Glomerular visceral epithelial cell (primary cell): Measurements from ENCODE around the gene ZNF609.
A peak's percentile ranks its signal among the peaks of the same experiment; 100 is the strongest.

Source experiments
- DNase-seq: peaks from one replicate; pipeline ENCODE4 v3.0.0-alpha.2; 2016; ENCODE audit errors: extremely low spot score

The ZNF609 gene

DNA sequence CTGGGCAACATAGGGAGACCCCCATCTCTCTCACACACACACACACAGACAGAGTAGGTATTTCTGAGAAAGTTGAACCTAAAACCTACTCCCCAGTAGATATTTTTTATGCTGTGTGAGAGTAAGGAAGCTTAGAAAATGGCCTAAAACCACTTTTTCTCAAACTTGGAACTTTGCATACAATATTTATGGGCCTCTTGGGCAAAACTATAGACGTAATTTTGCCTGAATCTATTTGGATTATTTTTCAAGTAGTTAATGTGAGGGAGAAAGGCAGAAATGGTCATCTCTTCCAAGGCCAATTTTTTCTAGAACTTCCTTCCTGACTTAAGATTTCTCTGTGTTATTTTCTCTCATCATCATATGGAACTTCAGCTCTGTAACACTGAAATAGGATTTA lies 81.7 kb downstream of the ZNF609 start:
- DNase-seq, result no peak

DNA sequence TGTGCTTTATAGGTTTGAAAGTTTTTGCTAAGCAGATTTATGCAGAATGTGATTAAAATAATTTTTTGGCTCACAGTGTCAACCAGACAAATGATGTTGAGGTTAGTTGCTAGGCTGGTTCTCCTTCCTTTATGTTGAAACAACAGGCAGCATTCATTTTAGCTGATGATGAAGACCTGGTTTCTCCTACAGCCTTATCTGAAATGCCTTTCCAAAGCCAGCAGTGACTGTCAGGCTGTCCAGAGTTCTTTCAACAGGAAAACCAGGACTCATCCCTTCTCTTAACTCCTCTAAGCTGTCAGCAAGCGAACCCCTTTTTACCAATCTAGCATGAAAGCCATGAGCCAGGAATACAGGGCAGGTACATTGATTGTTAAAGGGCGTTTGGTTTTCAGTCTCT lies 84.1 kb downstream of the ZNF609 start:
- DNase-seq, result no peak

DNA sequence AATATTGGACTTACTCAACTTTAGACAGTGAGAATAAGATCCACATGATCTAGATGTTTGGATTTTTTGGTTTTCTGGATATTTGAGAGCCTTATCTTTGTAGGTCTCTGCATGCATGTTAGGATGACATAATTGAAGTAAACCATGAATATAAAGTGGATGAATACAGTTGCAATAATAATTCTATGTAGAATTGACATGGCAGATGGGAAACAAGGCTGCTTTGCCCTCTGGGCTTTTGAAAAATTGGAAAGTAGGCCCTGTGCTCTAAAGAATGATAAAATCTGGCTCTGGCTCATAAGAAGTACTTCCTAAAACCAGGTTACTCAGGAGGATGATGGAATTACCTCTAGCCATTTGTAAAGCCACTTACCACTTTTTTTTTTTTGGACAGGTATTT lies 86.9 kb downstream of the ZNF609 start:
- no peak for DNase-seq

DNA sequence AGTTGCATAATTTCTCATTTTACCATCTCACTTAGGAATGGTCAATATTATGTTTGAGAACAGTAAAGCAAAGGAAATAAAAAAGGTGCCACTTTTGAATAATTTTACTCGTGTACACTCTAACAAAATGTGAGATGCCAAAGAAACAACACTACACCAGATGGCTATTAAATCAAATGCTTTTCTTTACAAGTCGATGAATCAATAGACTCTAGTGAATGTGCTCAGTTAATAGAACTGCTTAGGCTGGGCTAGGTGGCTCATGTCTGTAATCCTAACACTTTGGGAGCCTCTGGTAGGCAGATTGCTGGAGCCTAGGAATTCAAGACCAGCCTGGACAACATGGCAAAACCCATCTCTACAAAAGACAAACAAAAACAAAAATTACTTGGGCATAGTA lies 87.9 kb downstream of the ZNF609 start:
- DNase-seq, result no peak

DNA sequence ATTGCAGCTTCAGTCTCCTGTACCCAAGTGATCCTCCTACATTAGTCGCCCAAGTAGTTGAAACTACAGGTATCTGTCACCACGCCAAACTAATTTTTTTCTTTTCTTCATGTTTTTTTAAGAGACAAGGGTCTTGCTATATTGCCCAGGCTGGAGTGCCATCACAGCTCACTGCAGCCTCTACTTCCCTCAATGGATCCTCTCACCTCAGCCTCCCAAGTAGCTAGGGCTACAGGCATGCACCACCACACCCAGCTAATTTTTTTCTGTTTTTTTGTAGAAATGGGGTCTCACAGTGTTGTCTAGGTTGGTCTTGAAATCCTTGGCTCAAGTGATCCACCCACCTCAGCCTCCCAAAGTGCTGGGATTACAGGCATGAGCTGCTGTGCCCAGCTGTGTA lies 89.5 kb downstream of the ZNF609 start:
- DNase-seq, result no peak

DNA sequence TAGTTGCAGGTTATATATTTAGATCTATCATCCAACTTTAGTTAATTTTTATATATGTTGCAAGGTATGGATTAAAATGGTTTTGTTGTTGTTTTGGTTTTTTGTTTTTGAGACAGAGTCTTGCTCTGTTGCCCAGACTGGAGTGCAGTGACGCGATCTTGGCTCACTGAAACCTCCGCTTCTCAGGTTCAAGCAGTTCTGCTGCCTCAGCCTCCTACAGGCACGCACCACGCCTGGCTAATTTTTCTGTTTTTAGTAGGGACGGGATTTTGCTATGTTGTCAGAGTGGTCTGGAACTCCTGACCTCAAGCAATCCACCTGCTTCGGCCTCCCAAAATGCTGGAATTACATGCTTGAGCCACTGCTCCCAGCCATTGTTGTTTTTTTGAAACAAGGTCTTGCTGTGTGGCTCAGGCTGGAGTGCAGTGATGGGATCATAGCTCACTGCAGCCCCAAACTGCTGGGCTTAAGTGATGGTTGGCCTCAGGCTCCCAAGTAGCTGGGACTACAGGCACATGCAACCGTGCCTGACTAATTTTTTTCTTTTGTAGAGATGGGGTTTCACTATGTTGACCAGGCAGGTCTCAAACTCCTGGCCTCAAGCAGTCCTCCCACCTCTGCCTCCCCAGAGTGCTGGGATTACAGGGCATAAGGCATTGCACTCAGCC lies 92.0 kb downstream of the ZNF609 start:
- DNase-seq, result no peak

DNA sequence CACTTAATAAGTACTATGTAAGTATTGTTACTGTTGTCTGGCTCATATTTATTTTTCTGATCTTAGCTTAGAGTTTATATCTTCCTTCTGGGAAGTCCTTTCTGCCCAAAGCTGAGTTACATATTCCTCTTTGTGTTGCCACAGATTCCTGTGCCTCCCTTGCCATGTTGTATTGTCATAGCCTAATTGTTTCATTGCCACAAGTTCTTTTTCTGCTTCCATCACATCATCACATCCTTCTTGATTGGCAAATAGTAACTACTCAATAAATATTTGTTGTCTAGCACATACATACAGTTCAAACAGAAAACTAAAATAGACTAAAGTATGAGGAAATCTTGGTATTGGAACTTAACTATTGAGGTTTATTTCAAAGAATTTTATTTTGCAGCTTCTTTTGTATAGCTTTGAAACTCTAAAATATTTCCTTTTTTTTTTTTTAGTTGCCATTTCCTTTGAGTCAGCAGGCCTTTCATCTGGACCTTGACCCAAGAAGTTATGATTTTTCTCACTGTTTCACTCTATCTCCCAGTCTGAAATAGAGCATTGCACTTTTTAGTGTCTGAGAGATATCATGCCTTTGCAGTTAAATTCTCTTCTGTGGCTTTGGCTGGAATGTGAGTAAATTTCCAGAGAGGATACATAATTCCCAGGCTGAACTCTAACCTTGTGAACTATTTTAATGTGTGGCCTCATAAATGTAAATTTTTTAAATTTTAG lies 98.2 kb downstream of the ZNF609 start:
- DNase-seq, result no peak

DNA sequence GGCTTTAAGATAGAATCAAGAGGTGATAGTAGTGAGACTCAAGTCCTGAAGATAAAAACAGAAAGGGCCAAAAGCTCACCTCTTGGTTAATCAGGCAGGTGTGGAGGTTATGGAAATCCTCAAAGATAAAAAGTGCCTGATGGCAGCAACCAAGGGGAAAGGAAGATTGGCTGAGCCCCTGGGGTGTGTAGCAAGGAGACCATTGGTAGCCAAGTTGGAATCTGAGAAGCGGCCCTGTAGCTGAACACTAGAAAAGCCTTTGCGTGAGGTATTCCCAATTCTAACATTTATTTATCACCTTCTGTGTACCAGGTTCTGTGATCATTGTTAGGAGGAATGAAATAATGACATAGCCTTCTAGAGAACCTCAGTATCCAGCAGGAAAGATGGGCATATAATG lies 98.9 kb downstream of the ZNF609 start:
- no peak for DNase-seq

DNA sequence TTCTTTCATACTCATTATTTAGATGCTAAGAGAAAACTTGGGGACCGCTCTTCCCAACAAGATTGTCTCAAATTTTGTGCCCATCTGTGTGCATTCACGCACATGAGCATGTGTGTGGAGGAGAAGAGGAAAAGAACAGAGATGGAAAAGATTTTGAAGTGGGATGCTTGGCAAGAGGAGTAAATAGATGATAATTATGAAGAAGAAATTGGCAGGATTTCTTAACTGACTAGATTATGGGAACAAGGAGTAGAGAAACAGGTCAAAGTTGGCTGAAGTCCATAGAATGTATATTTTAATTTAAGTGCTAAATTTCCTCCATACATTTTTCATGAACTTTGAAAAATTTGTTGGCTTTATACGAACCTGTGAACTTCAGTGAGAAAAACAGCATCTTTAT lies 100.1 kb downstream of the ZNF609 start:
- no peak for DNase-seq

DNA sequence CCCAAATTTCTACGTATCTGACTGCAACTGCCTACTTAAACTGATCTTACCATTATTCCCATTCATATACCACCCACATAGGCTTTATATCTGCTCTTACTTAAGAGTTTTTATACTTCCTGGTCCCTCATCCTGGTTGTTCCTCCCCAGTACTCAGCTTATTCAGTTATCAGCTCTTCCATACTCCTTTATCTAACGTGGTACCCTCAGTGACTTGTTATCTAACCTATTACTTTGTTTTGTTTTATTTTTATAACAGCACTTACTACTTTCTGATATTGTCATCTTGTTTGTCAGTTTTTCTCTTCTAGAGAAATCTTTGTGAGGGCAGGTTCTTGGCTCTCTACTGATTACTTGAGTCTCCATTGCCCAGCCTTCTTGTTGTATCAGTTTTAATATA lies 100.6 kb downstream of the ZNF609 start:
- no peak for DNase-seq

DNA sequence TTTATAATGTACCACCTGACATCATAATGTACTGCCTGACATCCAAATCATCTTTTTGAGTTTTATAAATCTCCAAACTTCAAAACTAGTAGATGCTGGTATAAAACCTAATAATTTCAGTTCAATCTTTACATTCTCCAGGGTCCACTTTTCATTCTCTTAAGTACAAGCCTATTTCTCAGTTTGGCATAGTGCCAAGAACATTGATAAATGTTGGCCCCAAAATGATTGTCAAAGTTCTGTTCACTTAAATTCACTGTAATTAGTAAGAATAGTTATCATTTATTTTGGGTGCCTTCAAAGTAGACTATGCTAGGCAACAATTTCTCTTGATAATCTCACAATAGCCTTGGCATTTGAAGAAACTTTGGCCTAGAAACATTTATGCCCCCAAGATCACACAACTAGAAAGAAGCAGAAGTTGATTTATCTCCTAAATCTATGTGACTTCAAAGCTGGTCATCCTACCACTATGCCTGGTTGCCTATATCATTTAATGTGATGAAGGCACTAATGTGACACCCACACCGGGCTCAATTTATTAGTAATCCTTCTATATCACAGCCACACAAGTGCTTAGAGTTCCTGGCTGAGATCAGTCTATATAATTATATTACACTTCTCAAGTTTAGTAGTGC lies 101.7 kb downstream of the ZNF609 start:
- no peak for DNase-seq

DNA sequence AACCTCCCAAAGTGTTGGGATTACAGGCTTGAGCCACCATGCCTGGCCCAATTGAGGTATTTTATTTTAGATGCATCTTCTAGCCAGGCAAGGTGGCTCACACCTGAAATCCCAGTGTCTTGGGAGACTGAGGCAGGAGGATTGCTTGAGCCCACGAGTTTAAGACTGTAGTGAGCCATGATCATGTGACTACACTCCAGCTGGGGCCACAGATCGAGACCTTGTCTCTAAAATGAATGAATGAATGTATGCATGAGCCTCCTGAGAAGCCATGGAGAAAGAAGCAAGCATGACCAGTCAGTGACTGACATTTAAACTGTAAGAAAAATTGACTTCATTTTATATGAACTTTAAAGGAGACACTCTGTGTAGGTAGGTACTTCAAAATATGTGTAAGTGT lies 105.7 kb downstream of the ZNF609 start:
- DNase-seq, result no peak

DNA sequence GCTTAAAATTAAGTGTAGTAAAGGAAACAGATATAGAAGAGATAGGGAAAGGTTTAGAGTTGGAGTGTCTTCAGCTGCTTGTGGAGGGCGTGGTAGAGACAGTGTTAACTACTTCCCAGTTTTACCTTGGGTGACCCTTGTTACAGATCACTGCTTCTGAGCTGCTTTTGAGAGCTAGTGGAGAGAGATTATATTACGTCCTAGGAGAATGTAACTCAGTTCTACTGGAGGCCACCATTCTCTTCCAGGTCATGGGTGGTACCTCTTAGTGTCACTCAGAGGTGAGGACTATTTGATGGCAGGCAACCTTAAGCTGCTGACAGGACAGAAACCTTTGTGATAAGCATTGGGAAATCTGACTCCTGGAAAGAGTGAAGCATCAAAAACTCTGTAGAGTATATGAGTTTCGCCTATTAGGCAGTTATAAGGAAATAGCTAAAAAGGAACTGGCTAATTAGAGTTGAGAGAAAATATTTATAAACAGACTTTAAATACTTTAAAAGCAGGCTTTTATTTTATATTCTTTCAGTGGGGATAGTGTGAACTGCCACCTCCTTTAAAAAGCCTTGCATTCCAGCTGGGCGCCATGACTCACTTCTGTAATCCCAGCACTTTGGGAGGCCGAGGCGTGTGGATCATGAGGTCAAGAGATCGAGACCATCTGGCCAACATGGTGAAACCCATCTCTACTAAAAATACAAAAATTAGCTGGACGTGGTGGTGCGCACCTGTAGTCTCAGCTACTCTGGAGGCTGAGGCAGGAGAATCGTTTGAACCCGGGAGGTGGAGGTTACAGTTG lies 106.5 kb downstream of the ZNF609 start:
- peak; percentile 23 for DNase-seq

DNA sequence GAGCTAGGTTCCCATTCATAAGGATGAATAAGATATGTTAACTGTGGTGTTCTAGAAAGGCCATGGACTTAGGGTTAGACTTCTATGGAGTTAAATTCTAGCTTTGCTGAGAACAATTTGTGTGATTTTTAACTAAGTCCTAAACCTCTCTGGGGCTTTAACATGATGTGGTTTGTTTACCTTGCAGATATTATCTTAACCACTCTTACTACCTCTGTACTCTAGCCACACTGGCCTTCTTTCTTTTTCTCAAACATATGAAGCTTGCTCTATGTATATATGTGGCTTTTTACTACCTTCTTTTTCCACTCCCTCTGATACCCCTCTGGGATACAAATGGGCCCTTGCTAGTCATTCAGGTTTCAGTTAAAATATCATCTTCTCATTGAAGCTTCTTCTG lies 108.4 kb downstream of the ZNF609 start:
- no peak for DNase-seq

DNA sequence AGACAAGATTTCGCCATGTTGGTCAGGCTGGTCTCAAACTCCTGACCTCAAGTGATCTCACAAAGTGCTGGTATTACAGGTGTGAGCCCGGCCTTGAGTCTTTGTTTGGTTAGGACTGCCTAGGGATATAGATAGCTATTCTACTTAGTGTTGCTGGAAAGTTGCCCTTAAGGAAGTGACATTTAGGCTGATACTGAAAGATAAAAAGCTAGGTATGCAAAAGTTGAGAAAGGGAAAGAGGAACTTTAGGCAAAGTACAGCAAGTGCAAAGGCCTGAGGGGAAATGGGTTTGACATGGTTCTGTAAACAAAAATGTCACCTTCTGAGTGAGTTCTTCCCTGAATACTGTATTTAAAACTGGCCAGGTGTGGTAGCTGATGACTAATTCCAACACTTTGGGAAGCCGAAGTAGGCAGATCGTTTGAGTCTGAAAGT lies 111.5 kb downstream of the ZNF609 start:
- no peak for DNase-seq

DNA sequence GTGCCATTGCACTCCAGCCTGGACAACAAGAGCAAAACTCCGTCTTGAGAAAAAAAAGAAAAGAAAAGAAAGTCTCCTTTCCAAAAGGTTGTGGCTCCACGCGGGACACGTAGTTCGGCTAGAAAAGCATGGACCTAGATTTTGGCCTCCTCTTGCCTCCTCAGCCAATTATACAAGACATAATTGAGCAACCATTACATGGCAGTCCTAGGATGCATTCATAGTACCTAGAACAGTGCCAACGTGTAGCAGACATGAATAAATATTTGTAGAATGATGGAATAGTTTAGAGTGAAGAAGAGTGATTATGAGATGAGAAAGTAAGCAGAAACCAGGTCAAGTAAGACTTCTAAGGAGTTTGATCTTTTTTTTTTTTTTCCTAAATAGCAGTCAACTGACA lies 112.5 kb downstream of the ZNF609 start:
- no peak for DNase-seq

DNA sequence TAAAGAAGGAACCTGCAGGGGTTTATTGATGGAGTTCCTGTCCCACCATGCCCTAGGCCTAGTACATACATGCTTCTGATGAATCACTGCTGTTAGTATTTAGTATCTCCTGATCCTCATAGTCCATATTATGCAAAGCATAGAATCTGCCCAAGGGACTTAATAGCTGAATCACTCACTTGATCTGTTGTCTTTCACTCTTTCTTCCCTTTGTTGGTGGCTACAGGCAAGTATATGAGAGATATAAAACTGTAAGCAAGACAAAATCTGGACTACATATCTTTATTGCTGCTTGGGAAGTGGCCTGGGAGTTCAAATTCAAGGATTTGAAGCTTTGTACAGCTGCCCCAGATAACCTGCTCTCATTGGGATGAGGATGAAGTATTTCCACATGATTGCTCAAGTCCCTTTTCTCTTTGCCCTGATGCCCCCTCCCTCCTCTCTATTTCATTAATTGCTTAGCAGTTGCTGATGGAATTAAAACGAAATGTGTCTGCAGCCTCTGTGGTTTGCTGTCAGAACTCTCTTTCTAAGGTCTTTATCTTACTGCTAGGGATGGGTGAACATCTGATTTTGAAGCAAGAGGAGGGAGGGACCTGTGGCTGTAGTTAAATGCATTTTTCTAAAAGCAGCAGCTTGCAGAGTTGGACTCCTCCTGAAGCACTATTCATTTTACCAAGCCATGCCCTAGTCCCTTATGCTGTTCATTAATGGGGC lies 114.1 kb downstream of the ZNF609 start:
- no peak for DNase-seq

DNA sequence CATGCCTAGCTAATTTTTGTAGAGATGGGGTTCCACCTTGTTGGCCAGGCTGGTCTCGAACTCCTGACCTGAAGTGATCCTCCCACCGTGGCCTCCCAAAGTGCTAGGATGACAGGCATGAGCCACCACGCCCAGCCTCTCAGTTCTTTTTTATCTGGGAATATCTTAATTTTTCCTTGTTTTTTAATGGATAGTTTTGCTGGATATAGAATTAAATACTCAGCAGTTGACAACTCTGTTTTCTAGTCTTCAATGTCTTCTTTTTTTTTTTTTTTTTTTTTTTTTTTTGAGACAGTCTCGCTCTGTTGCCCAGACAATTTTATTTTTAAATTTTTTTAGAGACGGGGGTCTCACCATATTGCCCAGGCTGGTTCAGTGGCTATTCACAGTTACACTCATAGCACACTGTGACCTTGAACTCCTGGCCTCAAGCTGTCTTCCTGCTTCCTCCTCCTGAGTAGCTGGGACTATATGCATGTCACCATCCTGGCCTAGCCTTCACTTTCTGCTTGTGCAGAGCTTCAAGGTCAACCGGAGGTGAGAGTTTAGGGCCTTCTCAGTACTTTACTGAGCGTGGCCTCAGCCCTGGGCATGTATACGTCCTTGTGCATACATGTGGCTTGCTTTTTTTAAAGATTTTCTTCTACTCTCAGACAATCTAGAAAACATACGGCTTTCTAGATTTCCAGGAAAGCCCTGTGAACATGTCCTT lies 120.5 kb downstream of the ZNF609 start:
- no peak for DNase-seq

DNA sequence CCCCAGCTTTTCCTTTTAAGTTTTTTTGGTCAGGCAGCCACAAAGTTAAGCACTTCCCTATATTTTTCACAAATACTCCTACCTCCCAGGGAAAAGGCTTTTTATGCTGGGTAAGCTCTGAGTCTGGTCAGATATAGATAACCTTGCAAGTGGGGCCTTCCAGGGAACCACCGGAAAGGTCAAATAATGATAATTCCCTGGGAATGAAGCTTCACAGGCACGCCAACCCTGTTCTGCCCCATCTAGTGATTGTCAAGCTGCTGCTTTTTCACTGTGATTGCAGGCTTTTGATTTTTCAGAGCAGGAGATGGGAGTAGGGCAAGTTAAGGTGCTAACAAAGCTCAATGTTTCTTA lies 121.0 kb downstream of the ZNF609 start:
- DNase-seq, result no peak

DNA sequence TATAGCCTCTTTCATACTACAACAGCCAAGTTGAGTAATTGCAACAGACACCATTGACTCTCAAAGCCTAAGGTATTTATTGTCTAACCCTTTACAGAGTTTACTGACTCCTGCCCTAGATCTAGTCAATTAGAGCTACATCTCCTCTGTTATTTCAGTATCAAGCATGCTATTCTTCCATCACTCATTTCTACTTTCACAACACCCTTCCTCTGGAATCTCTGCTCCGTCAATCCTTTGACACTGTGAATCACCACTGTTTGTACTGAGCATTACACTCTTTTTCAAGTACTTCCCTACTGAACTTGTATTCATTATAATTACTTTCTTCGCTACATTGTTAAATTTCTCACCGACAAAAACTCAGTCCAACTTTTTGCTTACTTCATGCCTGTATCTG lies 121.8 kb downstream of the ZNF609 start:
- no peak for DNase-seq

DNA sequence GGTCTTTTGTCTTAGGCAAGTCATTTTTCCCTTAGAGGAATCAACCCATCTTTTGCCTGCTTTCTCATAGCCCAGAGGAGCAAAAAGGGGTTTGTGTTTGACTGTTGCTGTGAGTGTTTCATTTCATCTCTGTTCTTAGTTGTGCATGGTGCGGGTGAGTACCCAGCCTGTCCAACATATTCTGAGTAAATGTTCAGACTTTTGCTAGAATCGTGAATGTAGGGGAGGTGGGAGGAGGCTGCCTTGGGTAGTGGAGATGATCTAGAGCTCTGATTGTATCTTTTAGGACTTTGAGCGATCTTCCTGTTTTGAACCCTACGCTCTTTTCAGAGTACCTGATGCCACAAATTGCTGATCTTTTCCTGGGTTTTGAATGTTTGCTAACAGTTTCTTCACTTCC lies 123.1 kb downstream of the ZNF609 start:
- DNase-seq, result no peak
